ENCODE data around the gene DENND2A.
"Not testable (repeated sequence)": the region's sequence is repeated elsewhere in the genome, so short reads cannot be mapped to it uniquely, and the experiment has no call there.

Gene DENND2A

DNA sequence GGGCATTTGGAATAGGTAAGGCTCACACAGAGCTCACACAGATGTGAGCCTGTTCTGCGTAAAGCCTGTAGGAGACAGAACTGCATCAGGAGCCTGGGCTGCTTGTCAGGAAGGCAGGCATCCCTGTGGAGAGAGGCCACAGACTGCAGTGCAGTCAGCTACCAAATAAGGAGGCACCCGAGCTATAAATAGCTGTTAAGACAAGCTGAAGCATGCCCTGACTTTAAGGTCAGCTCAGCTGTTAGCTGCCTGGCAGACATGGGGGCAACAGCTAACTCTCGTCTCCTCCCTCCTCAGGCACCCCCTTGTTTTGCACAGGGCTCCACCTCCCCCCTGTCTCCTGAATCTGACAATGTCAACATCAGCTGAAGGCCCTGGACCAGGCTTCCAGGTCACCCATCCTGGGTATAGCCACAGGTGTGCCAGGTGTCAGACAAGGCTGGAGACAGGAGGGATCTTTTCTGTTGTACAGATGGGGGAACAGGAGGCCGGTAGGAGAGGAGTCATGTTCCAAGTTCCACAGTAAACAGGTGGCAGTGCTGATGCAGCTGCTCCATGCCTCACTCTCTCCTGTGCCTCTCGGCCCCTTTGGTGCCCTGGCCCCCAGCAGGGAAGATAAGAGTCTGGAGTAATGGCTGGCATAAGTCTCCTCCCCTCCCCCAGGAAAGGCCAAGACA is 133.7 kb downstream of the DENND2A start:
- Histone ChIP-seq H3K79me2 (ENCODE audit: insufficient read depth, low read length) (no peaks in the 10 kb centered on the region), H3K27me3 (ENCODE audit: insufficient read depth, low read length) (no peaks in the 10 kb centered on the region), H3K9ac (ENCODE audit: low read length) (no peak overlapping the region), H3K4me1 (ENCODE audit: insufficient read depth, low read length, severe bottlenecking) (no peaks in the 10 kb centered on the region), H3K4me3 (ENCODE audit: low read depth, low read length, poor library complexity, severe bottlenecking) (no peak overlapping the region), H3K27ac (ENCODE audit: low read depth, low read length, poor library complexity, severe bottlenecking) (no peak overlapping the region), H2AFZ (ENCODE audit: low read length) (no peak overlapping the region), H4K20me1 (ENCODE audit: insufficient read depth, low read length) (no peaks in the 10 kb centered on the region), H3K9me3 (ENCODE audit: low read length) (no peaks in the 10 kb centered on the region), H3K9me2 (ENCODE audit: low read depth, low read length) (no peaks in the 10 kb centered on the region), H3K4me2 (ENCODE audit: low read length) (no peak overlapping the region), H3K36me3 (ENCODE audit: insufficient read depth, low read length) (no peaks in the 10 kb centered on the region), H3F3A (ENCODE audit: insufficient read depth, low read length) (no peaks in the 10 kb centered on the region)
- no peak for TF ChIP-seq EZH2 (IDR thresholded peaks at IDR 0.05; ENCODE audit: borderline replicate concordance, low read length)
- TF ChIP-seq, protein P1, sequence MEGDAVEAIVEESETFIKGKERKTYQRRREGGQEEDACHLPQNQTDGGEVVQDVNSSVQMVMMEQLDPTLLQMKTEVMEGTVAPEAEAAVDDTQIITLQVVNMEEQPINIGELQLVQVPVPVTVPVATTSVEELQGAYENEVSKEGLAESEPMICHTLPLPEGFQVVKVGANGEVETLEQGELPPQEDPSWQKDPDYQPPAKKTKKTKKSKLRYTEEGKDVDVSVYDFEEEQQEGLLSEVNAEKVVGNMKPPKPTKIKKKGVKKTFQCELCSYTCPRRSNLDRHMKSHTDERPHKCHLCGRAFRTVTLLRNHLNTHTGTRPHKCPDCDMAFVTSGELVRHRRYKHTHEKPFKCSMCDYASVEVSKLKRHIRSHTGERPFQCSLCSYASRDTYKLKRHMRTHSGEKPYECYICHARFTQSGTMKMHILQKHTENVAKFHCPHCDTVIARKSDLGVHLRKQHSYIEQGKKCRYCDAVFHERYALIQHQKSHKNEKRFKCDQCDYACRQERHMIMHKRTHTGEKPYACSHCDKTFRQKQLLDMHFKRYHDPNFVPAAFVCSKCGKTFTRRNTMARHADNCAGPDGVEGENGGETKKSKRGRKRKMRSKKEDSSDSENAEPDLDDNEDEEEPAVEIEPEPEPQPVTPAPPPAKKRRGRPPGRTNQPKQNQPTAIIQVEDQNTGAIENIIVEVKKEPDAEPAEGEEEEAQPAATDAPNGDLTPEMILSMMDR (IDR thresholded peaks at IDR 0.05; ENCODE audit: low read length), result no peak

DNA sequence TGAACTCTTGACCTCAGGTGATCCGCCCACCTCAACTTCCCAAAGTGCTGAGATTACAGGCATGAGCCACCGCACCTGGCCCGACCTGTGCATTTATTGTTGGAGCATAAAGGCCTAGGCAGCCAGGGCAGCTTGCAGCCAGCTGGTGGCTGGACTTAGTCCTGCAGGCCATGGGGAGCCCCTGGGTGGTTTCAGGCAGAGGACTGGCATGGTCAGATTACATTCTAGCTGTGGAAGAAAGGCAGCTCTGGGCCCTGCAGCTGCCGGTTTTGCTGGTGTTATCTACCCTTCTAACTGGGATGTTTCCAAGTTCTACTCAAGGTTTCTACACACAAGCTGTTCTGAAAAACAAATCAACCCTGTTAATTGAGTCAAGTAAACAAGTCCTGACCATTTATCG is 138.6 kb downstream of the DENND2A start:
- Histone ChIP-seq H3F3A (ENCODE audit: insufficient read depth, low read length) (no peaks in the 10 kb centered on the region), H4K20me1 (ENCODE audit: insufficient read depth, low read length) (no peaks in the 10 kb centered on the region), H2AFZ (ENCODE audit: low read length) (no peak overlapping the region), H3K27ac (ENCODE audit: low read depth, low read length, poor library complexity, severe bottlenecking) (no peak overlapping the region), H3K4me1 (ENCODE audit: insufficient read depth, low read length, severe bottlenecking) (no peaks in the 10 kb centered on the region), H3K79me2 (ENCODE audit: insufficient read depth, low read length) (no peaks in the 10 kb centered on the region), H3K9ac (ENCODE audit: low read length) (no peak overlapping the region), H3K4me2 (ENCODE audit: low read length) (no peak overlapping the region), H3K27me3 (ENCODE audit: insufficient read depth, low read length) (no peaks in the 10 kb centered on the region), H3K9me2 (ENCODE audit: low read depth, low read length) (no peaks in the 10 kb centered on the region), H3K4me3 (ENCODE audit: low read depth, low read length, poor library complexity, severe bottlenecking) (no peak overlapping the region), H3K36me3 (ENCODE audit: insufficient read depth, low read length) (no peaks in the 10 kb centered on the region), H3K9me3 (ENCODE audit: low read length) (no peaks in the 10 kb centered on the region)
- TF ChIP-seq, protein P1 (IDR thresholded peaks at IDR 0.05; ENCODE audit: low read length), result no peak
- TF ChIP-seq EZH2 (IDR thresholded peaks at IDR 0.05; ENCODE audit: borderline replicate concordance, low read length), result no peak

DNA sequence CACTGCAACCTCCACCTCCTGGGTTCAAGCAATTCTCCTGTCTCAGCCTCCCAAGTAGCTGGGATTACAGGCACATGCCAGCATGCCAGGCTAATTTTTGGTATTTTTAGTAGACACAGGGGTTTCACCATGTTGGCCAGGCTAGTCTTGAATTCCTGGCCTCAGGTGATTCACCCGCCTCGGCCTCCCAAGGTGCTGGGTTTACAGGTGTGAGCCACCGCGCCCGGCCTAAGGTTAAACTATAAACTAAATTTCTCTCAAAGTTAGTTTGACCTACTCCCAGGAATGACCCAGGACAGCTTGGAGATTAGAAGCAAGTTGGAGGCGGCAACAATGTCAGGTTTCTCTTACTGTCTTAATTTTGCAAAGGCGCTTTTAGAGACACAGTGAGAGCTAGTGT is 142.8 kb downstream of the DENND2A start:
- not testable (repeated sequence) for H3K9me3 ChIP-seq (ENCODE audit: low read length); H3K9ac ChIP-seq (ENCODE audit: low read length); H4K20me1 ChIP-seq (ENCODE audit: insufficient read depth, low read length); H3K4me1 ChIP-seq (ENCODE audit: insufficient read depth, low read length, severe bottlenecking); H2AFZ ChIP-seq (ENCODE audit: low read length); H3K4me2 ChIP-seq (ENCODE audit: low read length); H3K27me3 ChIP-seq (ENCODE audit: insufficient read depth, low read length); H3K36me3 ChIP-seq (ENCODE audit: insufficient read depth, low read length); H3K79me2 ChIP-seq (ENCODE audit: insufficient read depth, low read length); H3K27ac ChIP-seq (ENCODE audit: low read depth, low read length, poor library complexity, severe bottlenecking); H3K9me2 ChIP-seq (ENCODE audit: low read depth, low read length); H3K4me3 ChIP-seq (ENCODE audit: low read depth, low read length, poor library complexity, severe bottlenecking); H3F3A ChIP-seq (ENCODE audit: insufficient read depth, low read length)

DNA sequence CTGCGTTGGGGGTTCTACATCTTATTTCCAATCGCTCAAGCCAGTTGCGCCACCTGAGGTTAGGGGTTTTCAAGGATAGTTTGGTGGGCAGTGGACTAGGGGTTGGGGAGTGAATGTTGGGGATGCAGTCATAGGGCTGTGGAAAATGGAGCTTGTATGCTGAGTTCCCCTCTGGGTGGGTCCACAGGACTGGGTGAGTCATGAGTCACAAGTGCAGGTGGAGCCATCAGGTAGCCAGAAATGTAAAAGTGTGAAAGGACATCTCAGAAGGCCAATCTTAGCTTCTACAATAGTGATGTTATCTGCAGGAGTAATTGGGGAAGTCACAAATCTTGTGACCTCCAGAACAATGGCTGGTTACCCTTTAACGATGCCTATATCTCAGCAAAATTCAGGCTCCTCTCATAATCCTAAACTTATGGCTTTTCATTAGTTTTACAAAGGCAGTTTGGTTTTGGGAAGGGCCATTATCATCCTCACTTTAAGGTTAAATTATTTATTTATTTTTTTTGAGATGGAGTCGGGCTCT is 143.3 kb downstream of the DENND2A start:
- TF ChIP-seq, protein P1 (IDR thresholded peaks at IDR 0.05; ENCODE audit: low read length), result no peak
- no peak for TF ChIP-seq EZH2 (IDR thresholded peaks at IDR 0.05; ENCODE audit: borderline replicate concordance, low read length)
- Histone ChIP-seq H3K27ac (ENCODE audit: low read depth, low read length, poor library complexity, severe bottlenecking) (no peak overlapping the region), H3K9me3 (ENCODE audit: low read length) (no peaks in the 10 kb centered on the region), H3K4me1 (ENCODE audit: insufficient read depth, low read length, severe bottlenecking) (no peaks in the 10 kb centered on the region), H3K36me3 (ENCODE audit: insufficient read depth, low read length) (no peaks in the 10 kb centered on the region), H3K4me2 (ENCODE audit: low read length) (no peak overlapping the region), H4K20me1 (ENCODE audit: insufficient read depth, low read length) (no peaks in the 10 kb centered on the region), H3K79me2 (ENCODE audit: insufficient read depth, low read length) (no peaks in the 10 kb centered on the region), H3K9me2 (ENCODE audit: low read depth, low read length) (no peaks in the 10 kb centered on the region), H3K27me3 (ENCODE audit: insufficient read depth, low read length) (no peaks in the 10 kb centered on the region), H2AFZ (ENCODE audit: low read length) (no peak overlapping the region), H3F3A (ENCODE audit: insufficient read depth, low read length) (no peaks in the 10 kb centered on the region), H3K9ac (ENCODE audit: low read length) (no peak overlapping the region), H3K4me3 (ENCODE audit: low read depth, low read length, poor library complexity, severe bottlenecking) (no peak overlapping the region)

Data from OCI-LY1 (cell line).